ENCODE results near the gene PHACTR3.

The PHACTR3 gene

DNA sequence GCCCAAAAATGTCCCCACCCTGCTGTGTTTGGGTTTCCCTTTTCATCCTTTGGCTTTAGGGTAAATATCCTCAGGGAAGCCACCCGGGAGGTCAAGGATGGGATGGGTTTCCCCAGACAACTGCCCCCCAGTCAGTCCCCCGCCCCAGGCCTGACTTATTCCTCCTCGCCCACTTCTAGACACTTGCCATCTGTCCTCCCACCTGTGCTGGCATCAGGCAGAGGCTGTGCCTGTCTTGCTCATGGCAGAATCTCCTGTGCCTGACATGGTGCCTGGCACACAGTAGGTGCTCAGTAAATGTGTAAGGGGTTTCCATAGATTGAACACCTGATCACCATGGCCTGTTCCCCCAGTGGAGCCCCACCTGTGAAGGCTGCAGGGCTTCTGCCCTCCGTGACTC is 141.8 kb downstream of the PHACTR3 start:
- in situ Hi-C loops (cut with MboI; ENCODE audit: low sequenced_read_pairs): no loop called here

GRCh38 chr20:59747671-59748515 is 143.6 kb downstream of the PHACTR3 start:
- in situ Hi-C loops (cut with MboI; ENCODE audit: low sequenced_read_pairs): no loop called here

- in situ Hi-C loops (cut with MboI; ENCODE audit: low sequenced_read_pairs): no loop called here
Observed at GRCh38 chr20:59748619-59749191, 144.4 kb downstream of the PHACTR3 start.

DNA sequence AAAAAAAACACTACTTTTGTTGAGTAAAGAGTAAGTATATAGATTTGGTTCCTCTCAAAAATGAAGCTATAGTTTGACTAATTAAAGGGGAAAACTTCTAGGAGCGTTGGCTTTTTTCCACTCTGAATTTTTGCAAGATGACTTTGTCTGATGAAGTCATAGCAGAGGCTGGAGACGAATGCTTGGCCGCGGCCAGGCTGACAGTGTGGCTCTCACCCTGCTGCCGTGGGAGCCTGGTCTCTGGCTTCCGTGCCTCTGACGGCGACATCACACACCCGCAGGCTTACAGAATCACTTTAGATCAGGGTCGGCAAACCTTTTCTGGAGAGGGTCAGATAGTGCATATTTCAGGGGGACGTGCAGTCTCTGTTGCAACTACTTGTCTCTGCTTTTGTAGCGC is 145.0 kb downstream of the PHACTR3 start:
- in situ Hi-C loops (cut with MboI; ENCODE audit: low sequenced_read_pairs): no loop called here

GRCh38 chr20:59750209-59750840 is 146.0 kb downstream of the PHACTR3 start:
- in situ Hi-C loops (cut with MboI; ENCODE audit: low sequenced_read_pairs): loop anchor here (5.0 kb wide), 1 partner anchor 163 kb away; no protein-coding TSS in a partner anchor

DNA sequence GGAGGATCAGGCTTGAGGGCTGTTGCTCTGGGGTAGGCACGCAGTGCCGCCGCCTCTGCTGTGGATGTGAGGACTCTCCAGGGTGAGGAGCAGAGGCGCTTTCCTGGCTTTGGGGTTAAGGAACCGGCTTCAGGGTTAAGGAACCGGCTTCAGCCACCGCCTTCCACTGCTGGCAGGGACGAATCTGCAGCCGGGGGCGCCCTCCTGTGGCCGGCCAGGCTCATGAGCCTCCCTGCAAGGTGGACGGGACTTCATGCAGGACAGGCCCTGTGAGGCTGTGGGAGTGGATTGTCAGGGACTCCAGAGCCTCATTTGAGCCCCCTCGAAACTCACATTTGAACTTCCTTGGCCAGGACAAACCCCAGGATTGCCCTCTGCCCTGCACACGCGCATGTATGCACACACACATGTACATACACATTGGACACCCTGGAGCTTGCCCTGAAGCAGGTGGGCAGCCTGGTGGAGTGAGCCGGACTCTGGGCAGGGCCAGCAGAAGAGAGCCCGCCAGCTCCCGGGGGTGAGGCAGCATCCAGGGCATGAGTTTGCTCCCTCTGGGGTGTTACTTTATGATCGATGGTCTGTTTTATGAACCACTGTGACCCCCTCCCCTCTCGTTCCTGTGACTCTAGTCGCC is 146.9 kb downstream of the PHACTR3 start:
- in situ Hi-C loops (cut with MboI; ENCODE audit: low sequenced_read_pairs): loop anchor here (5.0 kb wide), 1 partner anchor 164 kb away; no protein-coding TSS in a partner anchor

GRCh38 chr20:59752101-59752586 is 147.8 kb downstream of the PHACTR3 start:
- in situ Hi-C loops (cut with MboI; ENCODE audit: low sequenced_read_pairs): loop anchor here (5.0 kb wide), 1 partner anchor 165 kb away; no protein-coding TSS in a partner anchor

GRCh38 chr20:59752704-59753460 is 148.5 kb downstream of the PHACTR3 start:
- in situ Hi-C loops (cut with MboI; ENCODE audit: low sequenced_read_pairs): loop anchor here (5.0 kb wide), 1 partner anchor 166 kb away; no protein-coding TSS in a partner anchor

GRCh38 chr20:59753836-59754235 is 149.5 kb downstream of the PHACTR3 start:
- in situ Hi-C loops (cut with MboI; ENCODE audit: low sequenced_read_pairs): loop anchor here (5.0 kb wide), 1 partner anchor 167 kb away; no protein-coding TSS in a partner anchor

GRCh38 chr20:59754551-59754950 is 150.2 kb downstream of the PHACTR3 start:
- in situ Hi-C loops (cut with MboI; ENCODE audit: low sequenced_read_pairs): loop anchor here (5.0 kb wide), 1 partner anchor 167 kb away; no protein-coding TSS in a partner anchor

DNA sequence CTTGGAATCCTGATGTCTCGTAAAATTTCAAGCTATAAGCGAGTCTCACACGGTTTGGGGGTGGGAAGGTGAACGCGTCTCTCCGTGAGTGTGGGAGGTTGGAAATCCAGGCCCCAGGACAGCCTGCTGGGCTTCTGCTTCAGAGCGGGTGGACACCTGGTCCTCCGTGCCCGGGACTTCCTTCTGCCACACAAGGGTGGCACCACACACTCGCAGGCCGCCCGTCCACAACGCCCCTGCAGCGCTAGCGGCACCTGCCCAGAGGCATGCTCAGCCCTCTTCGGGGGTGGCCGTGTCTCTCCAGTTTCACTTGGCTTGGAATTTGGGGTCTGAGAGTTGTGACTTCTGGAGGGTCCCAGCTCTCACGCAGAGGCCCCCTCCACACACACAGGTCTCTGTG is 151.9 kb downstream of the PHACTR3 start:
- in situ Hi-C loops (cut with MboI; ENCODE audit: low sequenced_read_pairs): no loop called here

- in situ Hi-C loops (cut with MboI; ENCODE audit: low sequenced_read_pairs): no loop called here
Observed at GRCh38 chr20:59764037-59764436, 159.7 kb downstream of the PHACTR3 start.

- in situ Hi-C loops (cut with MboI; ENCODE audit: low sequenced_read_pairs): no loop called here
Observed at GRCh38 chr20:59765599-59766177, 161.3 kb downstream of the PHACTR3 start.

DNA sequence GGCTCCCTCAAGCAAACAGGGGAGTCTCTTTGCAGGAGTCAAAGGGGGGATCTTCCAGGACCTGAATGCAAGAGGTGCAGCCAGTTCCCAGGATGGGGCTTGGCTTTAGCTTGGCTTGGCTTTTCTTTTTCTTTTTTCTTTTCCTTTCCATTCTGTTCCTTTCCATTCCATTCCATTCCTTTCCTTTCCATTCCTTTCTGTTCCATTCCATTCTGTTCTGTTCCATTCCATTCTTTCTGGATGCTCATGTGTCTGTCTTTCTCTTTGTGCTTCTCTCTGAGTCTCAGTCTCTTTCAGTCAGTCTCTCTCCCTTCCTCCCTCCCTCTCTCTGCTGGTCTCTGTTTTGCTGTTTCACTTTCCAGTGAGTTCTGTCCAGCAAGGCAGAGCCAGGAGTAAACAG is 163.3 kb downstream of the PHACTR3 start:
- in situ Hi-C loops (cut with MboI; ENCODE audit: low sequenced_read_pairs): no loop called here

DNA sequence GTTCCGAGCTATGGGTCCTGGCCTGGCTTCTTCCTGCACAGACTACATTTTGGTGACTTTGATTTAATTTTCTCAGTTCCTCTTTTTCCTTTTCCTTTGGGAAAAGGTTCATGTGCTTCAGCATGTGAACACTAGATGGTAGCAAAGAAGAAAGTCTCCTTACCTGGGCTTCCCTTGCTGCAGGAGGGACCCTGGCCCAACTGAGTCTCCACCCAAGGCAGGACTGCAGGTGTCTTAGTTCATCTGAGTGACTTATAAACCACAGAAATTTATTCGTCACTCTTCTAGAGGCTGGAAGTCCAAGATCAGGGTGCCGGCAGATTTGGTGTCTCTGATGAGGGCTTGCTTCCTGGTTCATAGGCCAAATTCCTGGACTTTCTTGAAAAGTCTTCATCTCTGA is 165.9 kb downstream of the PHACTR3 start:
- in situ Hi-C loops (cut with MboI; ENCODE audit: low sequenced_read_pairs): no loop called here

DNA sequence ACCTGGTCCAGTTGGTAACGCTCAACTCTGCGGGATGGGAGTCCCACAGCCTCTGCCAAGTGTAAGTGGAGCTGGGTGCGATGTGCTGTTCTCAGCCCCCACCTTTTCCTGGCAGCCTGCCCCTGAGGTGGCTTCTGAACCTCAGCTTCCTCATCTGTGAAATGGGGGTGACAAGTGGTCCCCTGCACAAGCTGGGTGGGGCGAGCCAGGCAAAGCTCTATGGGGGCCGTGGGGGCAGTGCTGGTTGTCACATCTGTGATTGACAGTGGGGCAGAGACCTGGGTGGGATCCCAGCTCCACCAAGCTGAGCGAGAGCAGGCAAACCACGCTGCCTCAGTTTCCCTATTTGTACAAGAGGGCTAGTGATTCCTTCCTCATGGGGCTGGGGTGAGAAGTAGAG is 166.5 kb downstream of the PHACTR3 start:
- in situ Hi-C loops (cut with MboI; ENCODE audit: low sequenced_read_pairs): no loop called here

DNA sequence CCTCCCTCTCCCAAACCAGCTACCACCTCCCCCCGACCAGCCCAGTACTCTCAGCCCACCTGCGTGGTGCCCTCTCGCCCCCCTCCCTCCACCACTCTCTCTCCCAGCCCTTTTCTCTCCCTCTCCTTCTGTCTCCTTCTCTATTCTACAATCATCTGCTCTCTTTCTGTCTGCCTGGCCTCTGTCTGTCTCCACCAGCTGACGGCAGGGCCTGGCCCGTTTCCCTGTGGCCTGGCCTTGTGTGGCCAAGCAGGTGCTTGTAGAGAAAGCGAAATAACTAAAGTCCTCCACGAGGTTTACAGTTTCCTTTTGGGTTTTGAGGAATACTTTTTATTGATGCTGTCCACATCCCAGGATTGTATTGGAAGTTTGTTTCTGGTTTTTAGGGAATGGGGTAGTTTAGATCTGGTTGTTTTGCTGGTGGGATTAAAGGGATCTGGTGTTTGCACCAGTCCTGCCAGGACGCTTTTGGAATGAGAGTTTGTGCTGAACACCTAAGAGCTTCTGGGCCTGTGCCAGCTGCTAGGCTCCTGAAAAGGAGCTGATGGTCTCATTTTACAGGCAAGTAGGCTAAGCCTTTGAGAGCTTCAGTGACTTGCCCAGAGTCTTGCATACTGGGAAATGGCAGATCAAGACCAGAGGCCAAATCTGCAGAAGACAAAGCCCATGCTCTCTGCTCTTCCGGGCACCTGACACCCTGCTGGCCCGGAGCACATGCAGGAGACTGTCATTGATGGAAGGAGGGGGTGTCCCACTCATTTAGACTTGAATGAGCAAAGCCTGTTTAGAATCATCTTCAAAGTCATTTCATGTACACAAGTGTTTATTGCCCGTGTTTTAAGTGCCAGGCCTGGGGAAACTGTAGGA is 167.4 kb downstream of the PHACTR3 start:
- in situ Hi-C loops (cut with MboI; ENCODE audit: low sequenced_read_pairs): no loop called here

- in situ Hi-C loops (cut with MboI; ENCODE audit: low sequenced_read_pairs): no loop called here
Observed at GRCh38 chr20:59772373-59772705, 168.0 kb downstream of the PHACTR3 start.

Measured in HL-60/S4 (cell line).